MM.1S (cell line): ENCODE data around the gene KIAA0319L.

Experiments
- DNase-seq: peaks from one replicate; pipeline ENCODE4 v3.0.0-alpha.2; 2015
- H2AFZ ChIP-seq: fragments of 300-600 bp; sonication (generic); 2 replicates; pipeline ENCODE4 v1.6.0; 2016; ENCODE audit warnings: antibody characterized with exemption, low read length
- H3F3A ChIP-seq: fragments of 300-600 bp; sonication (generic); 2 replicates; pipeline ENCODE4 v1.6.1; 2016; ENCODE audit warnings: mild to moderate bottlenecking, antibody characterized with exemption, low read length, moderate library complexity, mixed read lengths; ENCODE audit not compliant: insufficient read depth
- H3K27ac ChIP-seq: fragments of 300-600 bp; sonication (generic); 2 replicates; pipeline ENCODE4 v1.5.1; 2016; ENCODE audit warnings: mild to moderate bottlenecking, low read length
- H3K27me3 ChIP-seq: fragments of 300-600 bp; sonication (generic); replicated peaks from 2 replicates; pipeline ENCODE4 v1.6.0; 2016; ENCODE audit warnings: low read length; ENCODE audit not compliant: insufficient read depth
- H3K36me3 ChIP-seq: fragments of 300-600 bp; sonication (generic); replicated peaks from 2 replicates; pipeline ENCODE4 v1.6.1; 2016; ENCODE audit warnings: mild to moderate bottlenecking, low read length, mixed read lengths; ENCODE audit not compliant: insufficient read depth
- H3K4me1 ChIP-seq: fragments of 300-600 bp; sonication (generic); 2 replicates; pipeline ENCODE4 v1.6.1; 2016; ENCODE audit warnings: low read length, mixed read lengths
- H3K4me2 ChIP-seq: fragments of 300-600 bp; sonication (generic); 2 replicates; pipeline ENCODE4 v1.6.0; 2016; ENCODE audit warnings: low read depth, low read length
- H3K4me3 ChIP-seq: fragments of 300-600 bp; sonication (generic); 2 replicates; pipeline ENCODE4 v1.5.1; 2016; ENCODE audit warnings: low read length, mixed read lengths
- H3K79me2 ChIP-seq: fragments of 300-600 bp; sonication (generic); 2 replicates; pipeline ENCODE4 v1.6.1; 2016; ENCODE audit warnings: mixed run types, low read length, mixed read lengths
- H3K9ac ChIP-seq: fragments of 300-600 bp; sonication (generic); 2 replicates; pipeline ENCODE4 v1.6.1; 2016; ENCODE audit warnings: low read length, mixed read lengths
- H3K9me2 ChIP-seq: fragments of 300-600 bp; sonication (generic); replicated peaks from 2 replicates; pipeline ENCODE4 v1.6.1; 2016; ENCODE audit warnings: mild to moderate bottlenecking, low read length, mixed read lengths; ENCODE audit not compliant: insufficient read depth
- H3K9me3 ChIP-seq: fragments of 300-600 bp; sonication (generic); replicated peaks from 2 replicates; pipeline ENCODE4 v1.6.1; 2016; ENCODE audit warnings: mild to moderate bottlenecking, low read length, mixed read lengths; ENCODE audit not compliant: insufficient read depth
- H4K20me1 ChIP-seq: fragments of 300-600 bp; sonication (generic); 2 replicates; pipeline ENCODE4 v1.6.1; 2016; ENCODE audit warnings: mild to moderate bottlenecking, low read length, moderate library complexity, mixed read lengths; ENCODE audit not compliant: insufficient read depth
- EZH2 ChIP-seq: fragments of 300-600 bp; sonication (generic); optimal IDR thresholded peaks from 2 replicates; pipeline ENCODE3; 2017; ENCODE audit warnings: low read depth, mild to moderate bottlenecking, antibody characterized with exemption, low read length, mixed read lengths
- EZH2phosphoT487 ChIP-seq: fragments of 300-600 bp; sonication (generic); IDR thresholded peaks from 2 replicates; pipeline ENCODE4 v1.6.1; 2018; ENCODE audit warnings: antibody characterized with exemption, low read length
- TF ChIP-seq, protein P1 (sequence below): fragments of 300-600 bp; sonication (generic); IDR thresholded peaks from 2 replicates; pipeline ENCODE4 v1.5.1; 2016; ENCODE audit warnings: antibody characterized with exemption, low read length, mixed read lengths

KIAA0319L gene

DNA sequence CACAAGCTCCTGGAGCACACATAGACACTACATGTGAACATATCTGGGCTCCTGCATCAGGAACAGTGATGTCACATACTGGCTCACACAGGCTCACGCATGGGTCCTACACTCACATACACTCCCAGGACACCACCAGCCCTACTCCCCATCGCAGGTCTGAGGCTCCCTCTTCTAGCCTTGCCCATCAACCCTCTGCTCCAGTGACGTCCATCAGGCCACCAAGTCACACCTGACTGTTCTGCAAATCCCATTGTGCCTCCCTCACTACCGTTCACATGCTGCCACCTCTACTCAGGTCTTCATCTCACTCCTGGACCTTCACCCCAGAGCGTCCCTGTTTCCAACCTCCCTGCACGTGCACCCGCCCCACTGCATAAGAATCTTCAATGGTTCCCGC lies 34.0 kb upstream of the KIAA0319L start:
- H3K27me3 ChIP-seq: no peaks in the 10 kb centered on the region
- no peaks in the 10 kb centered on the region for H3K4me1 ChIP-seq
- H4K20me1 ChIP-seq: no peaks in the 10 kb centered on the region
- H3K9me3 ChIP-seq: no peaks in the 10 kb centered on the region
- TF ChIP-seq, protein P1, sequence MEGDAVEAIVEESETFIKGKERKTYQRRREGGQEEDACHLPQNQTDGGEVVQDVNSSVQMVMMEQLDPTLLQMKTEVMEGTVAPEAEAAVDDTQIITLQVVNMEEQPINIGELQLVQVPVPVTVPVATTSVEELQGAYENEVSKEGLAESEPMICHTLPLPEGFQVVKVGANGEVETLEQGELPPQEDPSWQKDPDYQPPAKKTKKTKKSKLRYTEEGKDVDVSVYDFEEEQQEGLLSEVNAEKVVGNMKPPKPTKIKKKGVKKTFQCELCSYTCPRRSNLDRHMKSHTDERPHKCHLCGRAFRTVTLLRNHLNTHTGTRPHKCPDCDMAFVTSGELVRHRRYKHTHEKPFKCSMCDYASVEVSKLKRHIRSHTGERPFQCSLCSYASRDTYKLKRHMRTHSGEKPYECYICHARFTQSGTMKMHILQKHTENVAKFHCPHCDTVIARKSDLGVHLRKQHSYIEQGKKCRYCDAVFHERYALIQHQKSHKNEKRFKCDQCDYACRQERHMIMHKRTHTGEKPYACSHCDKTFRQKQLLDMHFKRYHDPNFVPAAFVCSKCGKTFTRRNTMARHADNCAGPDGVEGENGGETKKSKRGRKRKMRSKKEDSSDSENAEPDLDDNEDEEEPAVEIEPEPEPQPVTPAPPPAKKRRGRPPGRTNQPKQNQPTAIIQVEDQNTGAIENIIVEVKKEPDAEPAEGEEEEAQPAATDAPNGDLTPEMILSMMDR: no peak
- TF ChIP-seq EZH2: no peak
- TF ChIP-seq EZH2phosphoT487: no peak
- H3F3A ChIP-seq: no peaks in the 10 kb centered on the region
- DNase-seq: no peak
- H3K79me2 ChIP-seq: no peaks in the 10 kb centered on the region
- H2AFZ ChIP-seq: no peak overlapping the region
- H3K36me3 ChIP-seq: no peaks in the 10 kb centered on the region
- H3K9ac ChIP-seq: no peak overlapping the region
- no peaks in the 10 kb centered on the region for H3K9me2 ChIP-seq
- H3K27ac ChIP-seq: no peak overlapping the region
- no peak overlapping the region for H3K4me2 ChIP-seq
- H3K4me3 ChIP-seq: no peak overlapping the region

DNA sequence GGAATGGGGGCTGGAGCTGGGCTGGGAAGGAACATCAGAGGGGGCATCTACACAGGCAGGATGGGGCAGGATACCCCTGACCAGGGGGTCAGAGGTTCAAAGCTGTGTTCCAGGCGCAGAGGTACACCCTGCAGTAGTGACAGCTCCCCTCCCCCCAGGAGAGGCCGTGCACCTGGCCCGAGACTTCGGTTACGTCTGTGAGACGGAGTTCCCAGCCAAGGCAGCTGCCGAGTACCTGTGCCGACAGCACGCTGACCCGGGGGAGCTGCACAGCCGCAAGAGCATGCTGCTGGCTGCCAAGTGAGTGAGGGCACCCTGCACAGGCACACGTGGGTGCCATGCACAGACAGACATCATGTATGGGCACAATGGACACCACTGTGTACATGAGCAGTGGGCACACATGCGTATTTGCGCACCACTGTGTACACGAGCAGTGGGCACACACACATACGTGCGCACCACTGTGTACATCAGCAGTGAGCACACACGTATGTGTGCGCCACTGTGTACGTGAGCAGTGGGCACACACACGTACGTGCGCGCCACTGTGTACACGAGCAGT lies 33.4 kb upstream of the KIAA0319L start:
- H3K9ac ChIP-seq: no peak overlapping the region

DNA sequence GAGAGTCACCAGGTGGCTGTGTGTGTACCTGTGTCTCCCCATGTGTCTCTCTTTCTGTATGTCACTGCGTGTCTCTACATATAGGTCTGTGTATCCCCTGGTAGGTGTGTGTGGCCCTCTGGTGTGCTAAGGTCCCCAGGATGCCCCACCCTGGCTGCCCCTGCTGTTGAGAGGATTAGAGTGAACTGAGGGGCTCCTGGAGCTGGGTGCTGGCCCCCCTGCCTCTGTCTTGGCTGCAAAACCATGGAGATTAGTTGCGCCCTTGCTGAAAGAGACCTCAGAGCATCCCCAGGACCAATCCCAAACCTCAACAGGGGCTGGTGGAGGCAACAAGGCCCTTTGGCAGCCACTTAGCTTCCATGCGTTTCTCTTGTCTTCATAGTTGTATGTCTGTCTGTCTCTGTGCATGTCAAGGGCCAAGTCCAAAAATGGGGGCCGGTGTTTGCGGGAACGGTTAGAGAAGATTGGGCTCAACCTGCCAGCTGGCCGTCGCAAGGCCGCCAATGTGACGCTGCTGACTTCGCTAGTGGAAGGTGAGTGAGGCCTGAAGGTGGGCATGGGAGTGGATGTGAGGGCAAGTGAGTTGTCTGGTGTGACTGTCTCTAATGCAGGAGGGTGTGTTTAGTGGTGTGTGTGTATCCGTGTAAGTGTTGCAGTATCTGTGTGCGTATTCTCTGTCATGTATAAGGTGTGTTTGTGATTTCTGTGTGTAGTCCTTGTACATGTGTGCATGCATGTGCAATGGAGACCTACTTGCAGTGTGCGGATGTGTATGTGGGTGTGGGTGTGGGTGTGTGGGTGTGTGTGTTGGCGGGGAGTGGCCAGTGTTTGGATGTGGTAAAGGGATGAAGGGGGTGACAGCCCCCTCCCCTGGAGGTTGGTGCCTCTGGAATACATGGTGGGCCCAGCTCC lies 32.6 kb upstream of the KIAA0319L start:
- H2AFZ ChIP-seq: no peak overlapping the region
- H3K36me3 ChIP-seq: no peaks in the 10 kb centered on the region
- H3K4me1 ChIP-seq: no peaks in the 10 kb centered on the region
- H3K9me2 ChIP-seq: no peaks in the 10 kb centered on the region
- no peaks in the 10 kb centered on the region for H3K27me3 ChIP-seq
- no peaks in the 10 kb centered on the region for H3F3A ChIP-seq
- DNase-seq: no peak
- no peaks in the 10 kb centered on the region; the same call in 1 of the 2 replicates for H4K20me1 ChIP-seq
- H3K4me3 ChIP-seq: no peak overlapping the region
- no peak overlapping the region for H3K27ac ChIP-seq
- TF ChIP-seq, protein P1: no peak
- no peak for TF ChIP-seq EZH2phosphoT487
- no peak for TF ChIP-seq EZH2
- no peak overlapping the region for H3K9ac ChIP-seq
- no peak overlapping the region for H3K4me2 ChIP-seq
- no peaks in the 10 kb centered on the region for H3K9me3 ChIP-seq
- no peaks in the 10 kb centered on the region for H3K79me2 ChIP-seq

More for the DNA sequence above, 33.4 kb upstream of the KIAA0319L start:
- no peak overlapping the region for H2AFZ ChIP-seq
- TF ChIP-seq, protein P1: no peak
- TF ChIP-seq EZH2: no peak
- TF ChIP-seq EZH2phosphoT487: no peak
- no peaks in the 10 kb centered on the region for H4K20me1 ChIP-seq
- no peaks in the 10 kb centered on the region for H3K9me2 ChIP-seq
- H3K9me3 ChIP-seq: no peaks in the 10 kb centered on the region
- H3K4me3 ChIP-seq: no peak overlapping the region
- no peaks in the 10 kb centered on the region for H3K27me3 ChIP-seq
- no peak overlapping the region for H3K4me2 ChIP-seq
- H3K27ac ChIP-seq: no peak overlapping the region
- H3K36me3 ChIP-seq: no peaks in the 10 kb centered on the region
- H3K79me2 ChIP-seq: no peaks in the 10 kb centered on the region
- H3F3A ChIP-seq: no peaks in the 10 kb centered on the region
- DNase-seq: no peak
- no peaks in the 10 kb centered on the region for H3K4me1 ChIP-seq
